Islet precursor cell (in vitro differentiated cells): ENCODE measurements around the gene GRIFIN.

Source experiments
- DNase-seq: peaks from one replicate; pipeline ENCODE4 v3.0.0-alpha.2; 2018

The GRIFIN gene

GRCh38 chr7:2512179-2512661 lies 36.0 kb upstream of the GRIFIN start:
- DNase-seq: no peak

- DNase-seq: no peak
These were observed 35.6 kb upstream of the GRIFIN start for GRCh38 chr7:2511769-2512168.

GRCh38 chr7:2510909-2511768 lies 34.9 kb upstream of the GRIFIN start:
- DNase-seq: no peak

GRCh38 chr7:2510130-2510776 lies 34.1 kb upstream of the GRIFIN start:
- DNase-seq: no peak

DNA sequence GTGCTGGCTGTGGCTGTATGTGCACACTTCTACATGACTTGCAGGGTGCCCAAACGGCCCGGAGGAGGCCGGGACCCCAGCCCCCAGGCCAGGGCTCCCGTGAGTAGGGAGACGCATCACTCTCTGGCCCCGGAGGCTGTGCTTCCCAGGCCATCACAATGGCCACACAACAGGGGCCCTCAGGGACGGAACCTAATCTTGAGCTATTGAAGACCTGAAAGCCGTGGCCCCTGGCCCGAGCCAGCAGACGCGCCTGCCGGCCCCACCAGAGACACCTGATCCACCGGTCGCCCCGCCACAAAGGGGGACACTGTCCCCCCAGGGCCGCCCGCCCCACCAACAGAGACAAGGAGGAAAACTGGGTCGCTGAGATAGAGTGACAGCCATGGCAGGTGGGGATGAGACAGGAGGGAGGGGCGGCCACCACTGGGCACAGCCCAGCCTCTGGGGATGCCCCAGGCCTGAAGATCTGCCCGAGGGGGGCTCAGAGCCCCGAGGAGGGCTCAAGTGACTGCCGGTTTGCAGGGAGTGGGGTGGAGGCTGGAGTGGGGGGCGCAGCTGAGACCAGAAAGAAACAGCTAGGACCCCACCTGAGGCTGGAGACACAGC lies 33.2 kb upstream of the GRIFIN start:
- no peak for DNase-seq

DNA sequence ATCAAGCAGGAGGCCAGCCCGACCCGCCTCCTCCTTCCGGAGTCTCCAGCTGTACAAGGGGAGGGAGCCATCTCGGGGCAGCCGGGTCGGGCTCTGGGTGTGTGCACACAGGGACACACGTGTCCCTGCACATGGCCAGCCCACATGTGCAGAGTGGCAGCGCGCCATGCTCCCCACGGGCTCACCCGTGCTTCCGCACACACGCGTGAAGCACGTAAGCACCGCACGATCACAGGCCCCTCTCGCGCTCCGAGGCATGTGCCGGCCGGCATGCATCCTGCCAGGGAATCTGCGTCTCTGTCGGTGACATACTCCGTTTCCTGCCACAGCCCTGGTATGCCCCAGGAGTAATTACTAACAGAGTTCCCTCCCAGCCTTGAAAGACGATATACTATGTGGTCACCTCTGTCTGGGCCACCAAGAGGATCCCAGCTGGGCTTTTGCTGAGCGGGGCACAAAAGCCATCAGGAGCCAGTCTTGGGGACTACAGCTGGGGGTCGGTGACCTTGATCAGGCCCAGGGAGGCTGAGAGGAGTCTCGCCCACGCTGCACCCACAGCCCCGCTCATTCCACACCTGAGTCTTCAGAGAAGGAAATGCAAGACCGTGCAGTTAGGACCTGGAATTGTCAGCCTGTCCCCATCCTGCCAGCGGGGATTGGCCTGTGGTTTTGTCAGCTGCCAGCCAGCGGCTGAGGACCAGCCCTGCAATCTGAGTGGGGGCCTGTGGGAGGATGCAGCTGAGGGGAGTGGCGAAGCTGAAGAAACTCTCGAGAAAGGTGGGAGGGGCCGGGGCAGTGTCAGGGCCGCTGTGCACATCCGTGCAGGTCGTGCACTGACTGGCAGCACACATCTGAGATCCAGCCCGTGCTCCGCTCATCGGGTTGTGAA lies 32.4 kb upstream of the GRIFIN start:
- DNase-seq: peak; percentile 80

DNA sequence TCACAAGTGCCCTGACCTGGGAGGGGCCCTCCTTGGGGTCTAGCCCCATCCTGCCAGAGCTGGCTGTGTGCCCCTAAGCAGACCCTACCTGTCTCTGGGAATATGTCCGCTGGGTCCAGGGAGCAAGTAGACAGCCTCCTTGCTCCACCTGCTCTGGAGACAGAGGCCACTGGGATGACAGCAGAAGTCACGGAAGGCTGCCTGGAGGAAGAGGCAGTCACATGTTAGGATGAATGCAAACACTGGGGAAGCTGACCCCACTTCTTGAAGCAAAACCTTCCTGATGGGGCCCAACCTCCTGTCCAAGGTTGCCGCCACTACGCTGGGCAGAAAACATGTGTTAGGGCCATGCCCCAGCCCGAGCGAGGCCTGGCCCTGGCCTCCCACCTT lies 31.7 kb upstream of the GRIFIN start:
- no peak for DNase-seq

- DNase-seq: no peak
These were observed 31.2 kb upstream of the GRIFIN start for GRCh38 chr7:2507208-2507916.

DNA sequence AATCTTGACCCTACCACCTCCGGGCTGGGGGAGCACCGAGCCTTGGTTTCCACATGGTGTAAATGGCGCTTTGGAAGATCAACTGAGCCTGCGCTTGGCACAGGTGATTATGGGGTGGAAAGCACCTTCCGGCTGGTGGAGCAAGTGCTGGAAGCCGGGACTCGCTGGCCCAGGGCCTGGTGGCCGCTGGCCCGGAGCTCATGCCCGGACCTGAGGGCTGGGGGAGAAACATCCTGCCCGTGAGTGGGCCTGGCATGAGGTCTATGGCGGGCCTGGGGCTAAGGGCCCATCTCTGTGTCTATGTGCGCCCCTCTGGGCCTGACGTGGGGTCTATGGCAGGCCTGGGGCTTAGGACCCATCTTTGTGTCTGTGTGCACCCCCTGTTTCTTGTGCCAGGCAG lies 29.2 kb upstream of the GRIFIN start:
- no peak for DNase-seq

- no peak for DNase-seq
These were observed 28.7 kb upstream of the GRIFIN start for GRCh38 chr7:2504889-2505375.

DNA sequence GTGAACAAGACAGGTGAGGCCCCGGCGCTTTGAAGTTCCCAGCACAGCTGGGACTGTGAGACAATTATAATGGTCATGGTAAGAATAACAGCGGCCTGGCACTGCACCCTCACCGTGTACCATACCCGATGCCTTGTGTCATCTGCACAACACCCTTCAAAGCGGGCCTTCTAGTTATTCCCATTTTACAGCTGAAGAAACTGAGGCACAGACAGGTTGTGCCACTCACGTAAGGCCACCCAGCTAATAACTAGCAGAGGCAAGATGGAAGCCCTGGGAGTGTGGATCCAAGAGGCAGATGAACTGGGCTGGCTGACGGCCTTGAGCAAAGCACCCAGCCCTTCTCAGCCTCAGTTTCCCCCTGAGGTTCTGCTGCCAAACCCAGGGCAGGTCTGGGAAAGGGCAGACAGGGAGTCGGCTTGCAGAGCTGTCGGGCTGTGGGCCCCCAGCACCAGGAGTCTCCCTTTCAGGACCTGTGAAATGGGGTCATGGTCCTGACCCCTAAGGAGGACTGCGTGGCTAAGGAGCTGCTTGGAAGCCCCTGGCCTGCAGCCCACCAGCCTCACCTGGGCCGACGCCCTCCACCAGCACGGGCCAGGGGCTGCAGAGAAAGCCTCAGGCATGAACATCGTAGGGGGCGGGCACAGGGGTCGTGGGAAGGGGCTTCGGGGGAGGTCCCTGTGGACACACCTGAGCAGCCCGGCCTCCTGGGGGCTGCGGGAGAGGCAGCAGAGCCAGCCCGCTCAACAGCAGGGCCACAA lies 28.1 kb upstream of the GRIFIN start:
- no peak for DNase-seq

- no peak for DNase-seq
These were observed 27.1 kb upstream of the GRIFIN start for GRCh38 chr7:2503056-2503941.

GRCh38 chr7:2502647-2502966 lies 26.4 kb upstream of the GRIFIN start:
- no peak for DNase-seq

DNA sequence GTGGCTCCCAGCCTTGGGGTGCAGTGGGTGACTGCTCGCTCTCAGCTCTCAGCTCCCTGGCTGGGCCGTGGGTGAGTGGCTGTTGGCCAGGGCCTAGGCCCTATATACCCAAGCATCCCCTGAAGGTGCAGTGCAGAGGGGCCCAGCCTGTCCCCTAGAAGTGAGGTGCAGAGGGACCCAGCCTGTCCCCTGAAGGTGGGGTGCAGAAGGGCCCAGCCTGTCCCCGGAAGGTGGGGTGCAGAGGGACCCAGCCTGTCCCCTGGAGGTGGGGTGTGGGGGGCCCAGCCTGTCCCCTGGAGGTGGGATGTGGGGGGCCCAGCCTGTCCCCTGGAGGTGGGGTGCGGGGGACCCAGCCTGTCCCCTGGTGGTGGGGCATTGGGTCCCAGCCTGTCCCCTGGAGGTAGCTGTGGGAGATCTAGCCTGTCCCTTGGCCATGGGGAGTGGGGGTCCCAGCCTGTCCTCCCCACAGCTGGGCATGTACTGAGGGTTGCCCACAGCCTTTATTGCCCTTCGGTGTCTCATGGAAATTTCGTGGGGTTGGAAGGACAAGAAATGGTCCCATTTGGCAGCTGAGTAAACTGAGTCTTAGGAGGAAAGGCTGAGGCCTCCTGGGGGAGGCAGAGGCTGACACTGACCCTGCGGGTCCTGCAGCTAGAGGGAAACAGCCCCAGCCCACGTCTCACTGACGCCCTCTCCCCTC lies 25.9 kb upstream of the GRIFIN start:
- DNase-seq: no peak

DNA sequence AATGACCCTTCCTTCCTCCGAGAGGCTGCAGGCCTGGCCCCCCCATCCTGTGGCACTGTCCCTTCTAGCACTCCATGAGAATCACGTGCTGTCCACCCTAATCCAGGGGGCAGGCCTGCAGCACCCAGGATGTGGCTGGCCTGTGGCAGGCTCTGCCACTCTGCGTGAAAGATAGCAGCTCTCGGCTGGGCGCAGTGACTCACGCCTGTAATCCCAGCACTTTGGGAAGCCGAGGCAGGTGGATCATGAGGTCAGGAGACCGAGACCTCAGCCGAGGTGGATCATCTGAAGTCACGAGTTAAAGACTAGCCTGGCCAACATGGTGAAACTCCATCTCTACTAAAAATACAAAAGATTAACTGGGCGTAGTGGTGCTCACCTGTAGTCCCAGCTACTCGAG lies 24.5 kb upstream of the GRIFIN start:
- DNase-seq: no peak

- DNase-seq: no peak
These were observed 23.7 kb upstream of the GRIFIN start for GRCh38 chr7:2499719-2500430.

- no peak for DNase-seq
These were observed 23.0 kb upstream of the GRIFIN start for GRCh38 chr7:2499181-2499580.

DNA sequence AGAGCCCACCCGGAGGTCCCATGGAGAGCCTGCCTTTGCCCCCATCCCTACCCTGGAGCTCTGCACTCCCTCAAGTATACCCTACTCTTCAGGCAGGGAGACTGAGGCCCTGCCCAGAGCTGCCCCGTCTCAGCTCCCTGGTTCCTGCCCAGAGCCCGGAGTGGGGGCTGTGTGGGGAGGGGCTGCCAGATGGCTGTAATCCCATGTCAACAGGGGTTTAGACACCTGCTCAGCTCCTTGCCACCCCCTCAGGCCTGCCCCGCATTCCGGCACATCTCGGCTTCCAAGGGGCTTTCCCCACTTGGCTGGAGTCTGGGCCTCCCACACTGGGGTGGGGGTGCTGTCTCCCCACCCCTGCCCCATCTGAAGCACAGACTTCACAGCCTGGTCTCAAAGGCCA lies 22.5 kb upstream of the GRIFIN start:
- no peak for DNase-seq
